NCI-H2196 (cell line): ENCODE data around the gene SUPT16H.
A peak's percentile ranks its signal among the peaks of the same experiment; 100 is the strongest.
"Not testable (repeated sequence)": the region's sequence is repeated elsewhere in the genome, so short reads cannot be mapped to it uniquely, and the experiment has no call there.

Source experiments
- DNase-seq: peaks from one replicate; lab custom pipeline; 2025; ENCODE audit not compliant: unreplicated experiment; lab: John Stamatoyannopoulos, UW

The SUPT16H gene

DNA sequence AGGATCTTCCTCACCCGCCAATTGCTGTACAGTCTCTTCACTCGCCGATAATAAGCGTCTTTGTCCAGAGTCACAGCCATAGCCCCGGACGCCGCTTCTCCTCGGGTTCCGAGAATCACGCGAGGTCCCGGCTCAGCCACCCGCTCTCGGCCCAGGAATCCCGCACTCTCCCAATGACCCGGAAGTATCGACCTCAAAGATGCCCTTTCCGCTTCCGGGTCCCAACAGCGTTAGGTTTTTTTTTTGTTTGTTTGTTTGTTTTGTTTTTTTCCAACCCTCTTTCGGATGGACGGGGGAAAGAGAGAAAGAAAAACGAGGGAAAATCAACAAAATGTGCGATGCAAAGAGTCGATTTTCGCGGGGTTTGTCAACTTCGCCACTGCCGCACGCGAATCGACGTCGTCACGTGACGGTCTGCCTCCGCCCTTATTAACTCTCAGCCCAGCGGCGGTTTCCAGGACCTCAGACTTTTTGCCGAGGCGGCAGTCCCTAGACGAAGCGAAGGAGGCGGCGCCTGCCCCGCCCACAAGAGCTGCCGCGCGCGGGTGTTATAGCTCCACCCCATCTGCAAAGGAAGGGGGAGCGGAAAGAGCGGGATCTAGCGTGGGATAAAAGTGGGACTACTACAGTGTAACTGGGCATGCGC, at the start of gene SUPT16H:
Gene SUPT16H (minus strand): TSS at position 172 of the 646 bp plus-strand sequence. CDS start 92 bp downstream, at position 80.
- peak; percentile 99 for DNase-seq

DNA sequence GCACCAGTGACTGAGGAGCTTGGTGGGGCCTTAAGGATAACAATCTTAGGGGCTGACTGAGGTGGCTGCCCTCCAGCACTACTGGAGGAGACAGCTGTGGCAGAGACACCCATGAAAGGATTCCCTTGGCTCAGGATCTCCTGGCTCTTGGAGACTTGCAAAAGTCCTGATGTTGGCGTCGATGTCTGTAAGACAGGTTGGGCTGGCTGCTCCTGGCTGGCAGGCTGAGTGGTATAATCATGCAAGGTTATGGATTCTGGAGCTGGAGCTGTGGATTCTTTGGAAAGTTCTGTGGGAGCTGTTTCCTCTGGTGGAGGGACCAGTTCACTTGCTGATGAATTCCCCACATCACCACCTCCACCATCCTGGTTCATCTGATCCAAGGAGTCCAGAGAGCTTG, 47.3 kb upstream of the SUPT16H start:
- no peak for DNase-seq

DNA sequence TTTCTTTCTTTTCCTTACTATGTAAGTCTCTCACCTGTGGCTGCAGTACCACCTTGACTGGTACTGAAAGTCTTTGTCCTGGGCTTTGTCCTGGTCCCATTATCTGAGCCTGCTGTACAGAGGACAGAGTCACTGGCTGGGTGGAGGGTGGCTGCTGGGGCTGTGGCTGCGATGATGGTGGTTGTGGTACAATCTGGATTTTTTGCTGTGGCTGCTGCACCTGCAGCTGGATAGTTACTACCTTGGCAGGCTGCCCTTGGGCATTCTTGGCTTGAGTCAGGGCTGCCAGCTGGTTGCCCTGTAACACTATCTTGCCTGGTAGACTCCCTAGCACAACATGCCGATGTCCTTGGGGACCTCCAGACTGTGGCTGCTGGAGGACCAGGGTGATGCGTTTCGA, 45.1 kb upstream of the SUPT16H start:
- peak; percentile 87 for DNase-seq

DNA sequence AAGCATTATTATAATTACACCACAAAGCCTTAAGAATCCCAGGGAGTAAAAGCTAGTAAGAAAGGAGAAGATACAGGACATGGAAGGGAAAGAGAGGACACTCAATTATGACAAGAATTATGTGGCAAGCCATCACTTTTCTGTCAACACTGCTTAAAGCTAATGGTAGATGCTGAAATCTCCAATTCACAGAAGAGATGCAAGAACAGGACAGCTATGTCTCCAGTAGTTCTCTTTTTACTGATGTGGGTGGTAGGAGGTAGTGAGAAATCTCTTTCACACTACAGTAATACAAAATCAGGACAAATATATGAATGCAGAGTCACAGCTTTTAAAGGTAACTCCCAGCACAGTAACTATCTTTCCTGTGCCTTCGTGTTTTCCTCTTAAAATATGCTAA, 42.9 kb upstream of the SUPT16H start:
- DNase-seq, result no peak

DNA sequence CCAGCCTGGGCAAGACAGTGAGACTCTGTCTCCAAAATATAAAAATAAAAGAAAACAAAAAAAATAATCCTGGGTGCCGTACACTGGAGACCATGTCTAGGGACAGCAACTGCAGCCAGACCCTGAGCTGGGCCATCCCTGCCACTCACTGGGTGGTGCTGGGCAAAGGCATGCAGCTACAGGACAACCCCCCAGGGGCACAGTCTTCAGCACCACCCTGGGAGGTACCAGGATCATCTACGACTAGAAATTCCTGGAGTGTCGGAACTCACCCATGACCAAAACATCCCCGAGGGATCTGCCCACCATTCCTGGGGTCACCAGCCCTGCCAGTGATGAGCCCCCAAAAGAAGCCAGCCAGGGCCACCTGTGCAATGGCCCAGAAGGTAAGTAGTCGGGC, 35.7 kb upstream of the SUPT16H start:
- no peak for DNase-seq

DNA sequence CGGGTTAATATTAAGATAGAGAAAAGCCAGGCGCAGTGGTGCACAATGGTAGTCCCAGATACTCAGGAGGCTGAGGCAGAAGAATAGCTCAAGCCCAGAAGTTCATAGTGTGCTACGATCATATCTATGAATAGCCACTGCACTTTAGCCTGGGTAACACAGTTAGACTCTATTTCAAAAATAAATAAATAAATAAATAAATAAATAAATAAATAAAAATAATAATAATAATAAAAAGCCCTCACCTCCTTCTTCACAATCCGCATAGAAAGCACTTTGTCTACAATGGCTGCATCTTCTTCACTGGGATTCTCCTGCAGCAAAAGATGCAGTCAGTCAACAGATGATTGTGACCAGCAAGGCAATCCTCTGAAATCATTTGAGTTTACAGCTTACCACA, 31.5 kb upstream of the SUPT16H start:
- DNase-seq, result no peak

DNA sequence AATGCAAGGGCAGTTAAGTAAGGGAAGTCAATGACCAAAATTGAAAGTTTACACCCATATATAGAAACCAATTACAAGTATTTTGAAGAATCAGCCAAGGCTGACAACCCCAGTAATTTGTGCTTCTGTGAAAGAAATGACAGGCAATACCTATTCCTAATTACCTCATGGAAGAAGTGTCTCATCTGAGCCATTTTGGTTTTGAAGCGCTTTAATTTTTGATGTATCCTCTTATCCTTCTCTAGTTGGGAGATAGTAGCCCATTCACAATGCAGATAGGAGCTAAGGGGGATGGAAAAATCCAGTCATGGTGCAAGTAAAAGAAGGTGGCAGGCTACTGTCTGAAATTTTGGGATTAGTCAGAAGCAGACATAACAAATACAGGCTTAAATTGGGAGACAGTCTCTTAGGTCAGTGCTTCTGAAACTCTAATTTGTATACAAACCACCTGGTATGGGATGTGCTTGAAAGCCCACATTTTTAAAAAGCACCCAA, 30.4 kb upstream of the SUPT16H start:
- no peak for DNase-seq

DNA sequence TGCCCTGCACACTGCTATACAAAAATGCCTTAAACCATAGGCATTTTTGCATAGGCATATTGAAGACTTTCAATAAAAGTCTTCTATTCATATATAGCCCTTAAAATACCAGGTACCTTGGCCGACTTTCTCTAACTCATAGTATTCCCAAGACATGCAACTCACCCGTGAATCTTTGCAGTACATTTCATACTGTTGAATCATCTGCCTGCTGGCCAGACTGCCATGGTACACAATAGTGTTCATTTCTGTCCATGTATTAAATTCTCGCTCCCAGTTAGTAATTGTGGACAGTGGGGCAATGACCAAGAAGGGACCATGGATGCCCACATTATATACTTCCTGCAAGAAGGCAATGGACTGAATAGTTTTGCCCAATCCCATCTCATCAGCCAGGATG, 24.3 kb upstream of the SUPT16H start:
- DNase-seq, result no peak

DNA sequence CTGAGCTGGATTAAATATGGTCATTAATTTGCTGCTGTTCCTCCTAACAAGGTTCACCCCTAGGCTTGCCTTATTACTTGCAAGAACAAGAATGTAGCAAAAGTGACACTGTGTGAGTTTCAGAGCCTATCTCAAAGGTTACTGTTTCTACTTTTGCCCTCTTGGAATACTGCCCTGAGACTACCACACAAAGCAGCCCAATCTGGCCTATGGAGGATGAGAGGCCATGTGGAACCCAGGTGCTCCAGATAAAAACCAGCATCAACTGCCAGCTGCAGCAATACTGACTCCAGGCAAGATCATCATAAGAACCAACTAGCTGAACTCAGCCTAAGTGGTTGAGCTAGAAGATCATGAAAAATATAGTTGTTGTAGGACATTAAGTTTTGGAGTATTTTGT, 22.4 kb upstream of the SUPT16H start:
- DNase-seq, result no peak

DNA sequence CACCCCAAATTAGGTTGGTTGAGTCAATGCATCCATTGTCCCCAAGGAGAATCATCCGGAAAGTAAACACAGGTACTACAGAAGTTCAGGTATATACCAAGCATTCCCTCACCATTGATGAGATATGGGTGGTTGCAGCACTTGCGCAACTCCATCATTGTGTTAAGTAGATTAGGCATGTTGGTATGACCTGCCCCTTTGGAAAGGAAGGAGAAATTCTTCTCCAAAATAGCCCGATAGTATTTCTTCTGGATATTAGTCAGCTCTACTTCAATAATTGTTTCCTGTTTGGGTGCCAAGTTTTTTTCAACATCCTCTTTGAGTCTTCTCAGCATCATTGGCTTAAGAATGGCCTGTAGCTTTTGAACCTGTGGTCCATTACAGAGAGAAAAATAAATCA, 21.3 kb upstream of the SUPT16H start:
- no peak for DNase-seq

DNA sequence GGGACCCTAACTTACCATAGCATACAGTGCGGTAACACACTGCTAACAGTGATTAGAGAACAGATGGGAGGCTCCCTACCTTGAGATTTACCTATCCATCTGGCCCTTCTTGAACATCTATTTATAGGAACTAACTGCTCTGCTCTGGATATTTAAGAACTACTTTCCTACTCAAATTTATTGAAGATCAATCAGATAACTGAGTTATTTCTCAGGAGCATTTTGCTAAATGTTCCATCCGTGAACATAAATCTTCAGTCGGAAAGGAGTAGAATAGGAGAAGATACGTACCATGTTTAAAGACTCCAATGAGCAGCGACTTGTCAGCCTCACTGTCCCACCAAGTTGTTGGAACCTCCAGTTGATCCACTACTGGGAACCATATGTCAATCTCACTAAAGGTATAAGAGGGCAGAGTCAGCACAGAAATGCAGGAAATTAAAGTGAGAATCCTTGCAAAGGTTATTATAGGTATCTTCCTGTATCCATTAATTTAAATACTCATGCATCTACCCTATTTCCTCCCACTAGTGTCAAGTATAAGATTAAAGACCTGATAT, 15.6 kb upstream of the SUPT16H start:
- no peak for DNase-seq

DNA sequence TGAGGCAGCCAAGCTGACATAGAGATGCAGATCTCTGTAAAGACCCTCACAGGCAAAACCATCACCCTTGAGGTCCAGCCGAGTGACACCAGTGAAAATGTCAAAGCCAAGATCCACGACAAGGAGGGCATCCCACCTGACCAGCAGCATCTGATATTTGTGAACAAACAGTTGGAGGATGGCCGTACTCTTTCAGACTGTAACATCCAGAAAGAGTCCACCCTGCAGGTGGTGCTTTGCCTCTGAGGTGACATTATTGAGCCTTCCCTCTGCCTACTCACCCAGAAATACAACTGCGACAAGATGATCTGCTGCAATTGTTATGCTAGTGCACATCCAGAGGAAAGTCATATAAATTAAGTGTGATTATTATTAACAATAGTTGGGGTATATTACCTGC, 15.1 kb upstream of the SUPT16H start:
- DNase-seq, result no peak

DNA sequence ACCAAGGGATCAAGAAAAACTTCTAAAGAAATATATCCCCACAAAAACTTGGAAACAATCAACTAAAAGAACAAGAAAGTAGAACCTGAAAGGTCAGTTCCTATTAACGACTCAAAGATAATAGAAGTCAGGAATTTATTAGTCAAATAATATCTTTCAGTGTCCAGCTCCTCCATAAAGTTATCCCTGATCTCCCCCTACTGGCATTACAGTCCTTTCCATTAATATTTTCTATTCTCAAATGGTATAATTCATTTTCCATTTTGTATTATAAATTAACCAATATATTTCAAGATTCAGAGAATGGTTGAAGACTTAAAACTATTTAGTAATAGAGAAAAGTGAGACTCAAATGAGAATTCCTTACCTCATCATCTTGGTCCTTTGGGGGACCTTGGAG, 11.6 kb upstream of the SUPT16H start:
- DNase-seq, result no peak

DNA sequence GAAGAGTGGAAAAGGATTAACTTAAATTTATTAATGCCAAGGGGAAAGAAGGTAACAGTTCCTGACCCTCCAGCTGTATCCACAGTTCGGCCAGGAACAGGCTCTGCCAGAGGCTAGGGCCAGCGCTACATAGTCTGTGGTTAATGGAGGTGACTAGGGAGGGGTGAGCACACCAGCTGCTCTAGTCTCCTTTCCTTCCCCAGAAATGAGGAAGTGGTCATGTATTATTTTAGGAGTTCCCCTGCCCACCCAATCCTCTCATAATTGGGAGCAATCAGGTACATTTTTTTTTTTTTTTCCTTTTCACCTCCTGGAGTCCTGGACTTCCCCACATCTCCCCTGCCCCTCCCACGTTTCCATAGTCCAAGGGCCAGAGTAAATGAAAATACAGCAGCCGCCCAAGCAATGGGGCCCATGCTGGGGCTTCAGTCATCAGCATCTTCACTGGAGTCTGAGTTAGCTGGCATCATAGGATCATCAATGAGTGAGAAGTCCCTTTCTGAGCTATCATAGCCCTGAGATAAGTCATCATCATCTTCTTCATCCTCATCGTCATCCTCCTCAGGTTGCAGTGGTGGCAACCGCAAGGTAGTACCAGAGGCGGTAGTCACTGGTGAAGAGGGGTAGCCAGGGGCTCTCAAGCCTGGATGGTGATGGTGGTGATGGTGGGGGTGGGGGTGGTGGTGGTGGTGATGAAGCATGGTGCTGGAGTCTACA, 1.5 kb upstream of the SUPT16H start:
- DNase-seq, result peak; percentile 9

DNA sequence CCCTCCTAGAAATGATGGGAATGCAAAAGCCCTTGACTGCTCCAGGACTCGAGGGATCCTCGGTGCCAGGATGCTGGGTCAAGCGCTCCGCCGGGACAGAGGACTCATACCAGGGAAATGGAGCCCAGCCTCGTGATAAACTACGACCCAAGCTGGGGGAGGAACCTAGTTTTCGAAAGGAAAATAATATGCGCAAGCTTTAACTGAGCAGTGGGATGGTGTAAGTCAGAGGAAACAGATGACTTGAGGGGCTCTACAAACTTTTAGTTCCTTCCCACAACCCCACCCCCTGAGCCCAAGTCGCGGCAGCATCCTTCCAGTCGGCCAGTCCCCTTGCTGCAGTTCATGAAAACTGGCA, 654 bp upstream of the SUPT16H start:
- DNase-seq, result no peak

DNA sequence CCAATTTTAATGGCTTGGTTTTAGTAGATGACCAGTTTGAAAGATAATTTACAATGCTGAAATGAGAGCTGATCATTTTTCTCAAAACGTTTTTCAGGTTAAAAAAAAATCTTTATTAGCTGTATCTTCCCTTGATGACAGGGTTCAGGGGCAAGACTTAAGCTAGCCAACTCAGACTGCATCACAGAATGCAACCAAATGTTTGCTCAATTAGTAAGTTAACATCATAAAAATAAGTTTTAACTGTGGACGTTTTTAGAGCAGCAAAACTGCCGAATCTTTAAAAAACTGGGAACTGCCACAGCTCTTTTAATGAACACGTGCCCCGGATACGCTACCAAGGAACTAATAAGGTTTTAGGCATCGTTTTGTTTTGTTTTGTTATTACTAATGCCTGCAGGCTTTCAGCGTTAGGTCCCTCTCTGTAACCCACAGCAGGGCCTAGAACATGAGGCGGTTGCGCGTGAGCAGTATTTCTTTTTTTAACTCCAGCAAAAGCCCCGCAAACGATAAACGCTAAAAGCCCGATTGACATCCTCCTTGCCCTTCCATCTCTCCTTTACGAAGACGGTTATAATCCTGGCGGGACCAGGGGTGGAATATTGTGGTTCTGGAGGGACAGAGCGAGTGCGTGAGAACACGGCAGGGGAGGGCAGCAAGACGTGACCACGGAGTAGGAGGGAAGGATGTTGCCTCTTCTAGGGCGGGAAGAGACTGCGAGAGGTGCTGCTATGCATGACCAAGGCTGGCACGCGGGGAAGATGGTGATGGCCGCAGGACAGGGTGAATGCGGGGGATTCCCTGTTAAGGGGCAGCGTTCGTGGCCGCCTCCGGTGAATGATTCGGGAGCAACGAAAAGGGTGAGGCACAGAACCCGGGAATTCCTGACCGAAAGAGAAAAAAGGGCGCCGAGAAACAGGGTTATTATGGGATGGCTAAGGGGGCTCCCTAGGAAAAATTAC, 652 bp downstream of the SUPT16H start:
- DNase-seq, result no peak

DNA sequence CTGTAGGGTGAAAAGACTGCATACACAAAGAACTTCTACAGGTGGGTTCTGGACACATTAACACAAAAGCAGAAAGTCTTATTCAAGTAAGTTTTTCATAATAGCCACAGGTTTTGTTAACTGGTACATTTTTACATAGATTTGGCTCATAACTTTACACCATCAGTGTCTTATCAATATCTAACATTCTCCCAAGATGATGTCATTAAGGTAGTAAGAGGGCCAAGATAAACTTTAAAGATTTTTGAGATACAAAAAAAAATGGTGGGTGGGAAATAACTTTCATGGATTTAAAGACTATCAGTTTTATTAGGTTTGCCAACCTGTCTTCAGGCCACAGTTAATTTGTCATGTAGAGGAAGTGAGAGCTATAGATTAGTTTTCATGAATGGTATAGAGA, 1.7 kb downstream of the SUPT16H start:
- DNase-seq, result no peak

DNA sequence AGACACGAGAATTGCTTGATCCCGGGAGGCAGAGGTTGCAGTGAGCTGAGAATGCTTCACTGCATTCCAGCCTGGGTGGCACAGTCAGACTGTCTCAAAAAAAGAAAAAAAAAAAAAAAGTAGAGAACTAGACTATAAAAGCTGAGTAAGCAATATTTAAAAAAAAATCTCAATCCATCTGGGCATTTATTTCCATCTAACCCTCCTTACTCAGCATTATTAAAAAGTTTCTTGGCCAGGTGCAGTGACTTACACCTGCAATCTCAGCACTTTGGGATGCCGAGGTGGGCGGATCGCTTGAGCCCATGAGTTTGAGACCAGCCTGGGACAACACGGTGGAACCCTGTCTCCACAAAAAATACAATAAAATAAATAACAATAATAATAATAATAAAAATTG, 4.5 kb downstream of the SUPT16H start:
- DNase-seq, result no peak

DNA sequence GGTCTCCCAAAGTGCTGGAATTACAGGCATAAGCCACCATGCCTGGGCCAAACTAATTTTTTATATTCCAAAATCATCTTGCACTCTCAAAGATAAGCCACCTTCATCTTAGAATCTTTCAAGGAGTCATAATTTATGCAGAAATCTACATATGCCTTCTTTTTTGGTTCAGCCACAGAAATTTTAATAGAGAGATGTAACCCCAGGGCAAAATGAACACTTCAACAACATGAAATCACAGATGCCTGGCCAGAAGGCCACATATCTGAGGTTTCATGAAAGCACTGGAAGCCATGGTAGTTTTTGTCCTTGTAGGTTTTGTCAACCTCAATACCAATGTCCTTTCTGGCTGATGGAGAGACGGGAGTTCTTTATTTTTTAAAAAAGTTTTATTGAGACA, 9.8 kb downstream of the SUPT16H start:
- DNase-seq, result no peak

DNA sequence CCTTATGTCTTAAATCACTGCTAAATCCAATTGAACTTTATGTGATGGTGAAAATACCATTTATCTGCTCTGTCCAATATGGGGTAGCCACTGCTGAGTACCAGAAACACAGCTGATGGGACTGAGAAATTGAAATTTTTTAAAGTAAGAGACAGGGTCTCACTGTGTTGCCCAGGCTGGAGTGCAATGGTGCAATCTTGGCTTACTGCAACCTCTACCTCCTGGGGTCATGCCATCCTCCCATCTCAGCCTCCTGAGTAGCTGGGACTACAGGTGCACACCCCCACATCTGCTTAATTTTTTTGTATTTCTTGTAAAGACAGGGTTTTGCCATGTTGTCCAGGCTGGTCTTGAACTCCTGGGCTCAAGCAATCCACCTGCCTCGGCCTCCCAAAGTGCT, 11.0 kb downstream of the SUPT16H start:
- DNase-seq, result not testable (repeated sequence)

DNA sequence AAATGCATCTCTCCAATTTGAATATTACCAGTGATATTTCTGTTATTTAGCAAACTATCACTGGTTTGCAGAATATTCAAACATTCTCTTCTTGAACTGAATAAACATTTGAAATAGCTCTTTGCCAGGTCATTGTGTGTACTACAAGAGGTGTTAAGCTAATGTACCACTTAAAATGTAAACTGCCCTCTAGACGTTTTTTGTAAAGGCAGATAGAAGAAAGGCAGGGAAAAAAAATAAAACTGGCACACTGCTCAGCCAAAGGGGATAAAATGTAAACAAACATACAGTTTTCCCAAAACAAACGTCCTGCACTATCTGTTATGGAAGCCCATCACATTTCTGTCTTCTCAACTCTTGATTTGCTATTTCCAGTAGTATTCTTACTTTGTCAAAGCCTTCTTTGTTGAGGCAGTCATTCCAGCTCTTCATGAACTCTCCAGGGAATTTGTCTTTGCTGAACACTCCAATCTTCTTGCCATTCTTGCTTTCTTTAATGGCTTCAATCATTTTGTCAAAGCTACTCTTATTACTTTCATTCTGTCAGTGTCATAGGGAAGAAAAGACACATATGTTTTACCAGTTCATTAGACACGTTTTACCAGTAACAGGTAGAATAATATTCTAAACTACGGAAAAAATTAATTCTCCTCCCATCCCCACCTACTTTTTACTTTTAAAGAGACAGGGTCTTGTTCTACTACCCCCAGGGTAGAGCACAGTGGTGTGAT, 13.7 kb downstream of the SUPT16H start:
- no peak for DNase-seq
